ENCODE results near the gene ARHGAP28.

- TF ChIP-seq POLR2A (IDR thresholded peaks at IDR 0.05; ENCODE audit: low read depth, low read length) (no peak), POLR2AphosphoS5 (IDR thresholded peaks at IDR 0.05; ENCODE audit: low read depth, low read length) (no peak), POU2F2 (IDR thresholded peaks at IDR 0.05; ENCODE audit: low read depth, low read length) (no peak)
Observed at GRCh38 chr18:6747646-6748045, 18.1 kb downstream of the ARHGAP28 start.

Measured in GM12891 (cell line).